ENCODE results near the gene AOAH. TPM values are rescaled to one million over a fixed set of nuclear protein-coding genes. Genes with fewer than 3 reads are reported as not detected.

AOAH gene
- total and polyA plus RNA-seq, 2 of the 4 experiments (the other 2 are of a cell fraction): not detected

DNA sequence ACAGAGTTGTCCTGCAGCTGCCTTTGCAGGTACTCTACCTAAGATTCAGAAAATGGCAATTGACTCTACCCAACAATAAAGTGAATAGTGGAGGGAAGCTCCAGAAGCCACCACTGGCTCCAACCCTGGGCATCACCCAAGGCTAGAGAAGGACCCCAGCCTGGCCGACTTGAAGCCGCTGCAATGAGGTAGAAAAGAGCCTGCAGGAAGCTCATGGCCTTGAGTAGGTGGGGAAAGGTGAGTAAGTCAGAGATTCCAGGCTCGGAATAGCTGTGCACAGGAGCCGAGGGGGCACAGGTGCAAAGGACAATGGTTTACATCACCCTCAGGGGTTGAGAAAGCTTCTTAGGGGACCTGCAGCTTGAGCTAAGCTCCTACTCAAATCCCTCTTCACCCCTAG, 83.6 kb downstream of the AOAH start:
- Histone ChIP-seq H2BK5ac (ENCODE audit: low read depth, low read length, poor library complexity, severe bottlenecking) (no peak overlapping the region), H3K23ac (ENCODE audit: low read depth, low read length) (no peak overlapping the region), H4K5ac (ENCODE audit: low read depth, low read length) (no peak overlapping the region), H3K27ac (ENCODE audit: insufficient read depth, low read length) (no peak overlapping the region), H3K18ac (ENCODE audit: low read depth, low read length) (no peak overlapping the region), H3K4ac (ENCODE audit: low read depth, low read length) (no peak overlapping the region), H4K91ac (ENCODE audit: insufficient read depth, low read depth, low read length) (no peak overlapping the region), H3K4me3 (ENCODE audit: insufficient read depth, low read depth, low read length) (no peak overlapping the region), H3K36me3 (ENCODE audit: control insufficient read depth, insufficient read depth, low read length) (no peaks in the 10 kb centered on the region), H3K56ac (ENCODE audit: extremely low read depth, insufficient read depth, low read length) (no peak overlapping the region), H4K8ac (ENCODE audit: low read depth in 2 of 2, low read length in 2 of 2) (no peak overlapping the region), H3K14ac (replicated peaks; ENCODE audit: low read depth, low read length) (no peak overlapping the region), H3K4me2 (ENCODE audit: low read depth, low read length) (no peak overlapping the region), H2AK9ac (replicated peaks; ENCODE audit: low read depth, low read length, poor library complexity) (no peak overlapping the region), H2AK5ac (ENCODE audit: low read depth, low read length) (no peak overlapping the region), H2BK20ac (ENCODE audit: low read depth, low read length) (no peak overlapping the region), H3K9me3 (ENCODE audit: control insufficient read depth, insufficient read depth, low read length) (no peaks in the 10 kb centered on the region), H3K4me1 (ENCODE audit: control insufficient read depth, insufficient read depth, low read length) (no peaks in the 10 kb centered on the region), H3K27me3 (ENCODE audit: control insufficient read depth, insufficient read depth, low read length) (peaks cover 35% of the 10 kb centered on the region), H2AFZ (replicated peaks; ENCODE audit: low read length, poor library complexity) (no peak overlapping the region), H2BK120ac (ENCODE audit: low read depth, low read length) (no peak overlapping the region), H2BK15ac (ENCODE audit: low read depth, low read length) (no peak overlapping the region), H3K79me1 (ENCODE audit: low read depth in 1 of 2, low read length in 2 of 2) (no peaks in the 10 kb centered on the region), H3K9me1 (ENCODE audit: insufficient read depth, low read length) (no peaks in the 10 kb centered on the region), H3K9ac (ENCODE audit: low read depth, low read length) (no peak overlapping the region), H4K20me1 (ENCODE audit: insufficient read depth, low read length) (no peaks in the 10 kb centered on the region)
- dilution Hi-C loops (cut with HindIII; ENCODE audit: low sequenced_read_pairs, unreplicated experiment): no loop called here
- no peak for DNase-seq
- intact Hi-C loops (cut with micrococcal nuclease): no loop called here
- no peak for ATAC-seq (ENCODE audit: low read depth)
- in situ Hi-C loops (cut with MboI; ENCODE audit: low sequenced_read_pairs): no loop called here
- TF ChIP-seq CEBPB (IDR thresholded peaks at IDR 0.05; ENCODE audit: low read depth, low read length): no peak
- TF ChIP-seq, protein P1, sequence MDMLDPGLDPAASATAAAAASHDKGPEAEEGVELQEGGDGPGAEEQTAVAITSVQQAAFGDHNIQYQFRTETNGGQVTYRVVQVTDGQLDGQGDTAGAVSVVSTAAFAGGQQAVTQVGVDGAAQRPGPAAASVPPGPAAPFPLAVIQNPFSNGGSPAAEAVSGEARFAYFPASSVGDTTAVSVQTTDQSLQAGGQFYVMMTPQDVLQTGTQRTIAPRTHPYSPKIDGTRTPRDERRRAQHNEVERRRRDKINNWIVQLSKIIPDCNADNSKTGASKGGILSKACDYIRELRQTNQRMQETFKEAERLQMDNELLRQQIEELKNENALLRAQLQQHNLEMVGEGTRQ (IDR thresholded peaks at IDR 0.05; ENCODE audit: low read depth, low read length): no peak
- TF ChIP-seq RFX5 (IDR thresholded peaks at IDR 0.05; ENCODE audit: low read depth, low read length): no peak
- BruUV-seq (replicated peaks): no TSS peak
- no CpG with 5 or more reads among the region's 4 CpGs for WGBS, 2 experiments (ENCODE audit: extremely low coverage in 2 of 2, insufficient read length in 1 of 2)
- ChIA-PET POLR2A (ENCODE audit: unreplicated experiment) (no interaction called here), CTCF (interaction anchor here (0.6 kb wide), 1 partner anchor 130 kb away, joined by 3 read pairs; no protein-coding TSS in a partner anchor)

All from IMR-90 (cell line).